Muscle of arm (tissue), 12 donors: Measurements from ENCODE around the gene NCSTN. TPM values are rescaled to one million over a fixed set of nuclear protein-coding genes. Genes with fewer than 3 reads are reported as not detected.

Experiments
- DNase-seq: peaks from one replicate; pipeline ENCODE4 v3.0.0-alpha.2; 2013
- polyA plus RNA-seq, 12 donors: library from polyadenylated mRNA; unstranded; fragments of 120-200 nt; gene quantifications; one replicate each; pipeline ENCODE4 v1.2.1, GENCODE V29; 2013; ENCODE audit not compliant: insufficient read length in 12 of 12

NCSTN gene
- polyA plus RNA-seq, 12 donors: 95.1 to 123 (median 105) TPM; not detected in 1

DNA sequence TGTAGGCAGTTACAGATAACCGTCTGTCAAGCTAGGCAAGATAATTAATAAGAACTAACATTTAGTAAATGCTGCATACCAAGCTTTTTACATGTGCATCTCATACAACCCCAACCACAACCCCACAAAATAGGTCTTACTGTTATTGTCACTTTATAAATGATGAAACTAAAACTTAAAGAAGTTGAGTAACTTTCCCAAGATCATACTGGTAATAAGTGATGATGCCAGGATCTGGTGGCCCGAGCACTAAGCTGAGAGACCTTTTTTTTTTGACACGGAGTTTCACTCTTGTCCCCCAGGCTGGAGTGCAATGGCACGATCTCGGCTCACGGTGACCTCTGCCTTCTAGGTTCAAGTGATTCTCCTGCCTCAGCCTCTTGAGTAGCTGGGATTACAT, 1.8 kb downstream of the NCSTN start:
- DNase-seq: no peak

DNA sequence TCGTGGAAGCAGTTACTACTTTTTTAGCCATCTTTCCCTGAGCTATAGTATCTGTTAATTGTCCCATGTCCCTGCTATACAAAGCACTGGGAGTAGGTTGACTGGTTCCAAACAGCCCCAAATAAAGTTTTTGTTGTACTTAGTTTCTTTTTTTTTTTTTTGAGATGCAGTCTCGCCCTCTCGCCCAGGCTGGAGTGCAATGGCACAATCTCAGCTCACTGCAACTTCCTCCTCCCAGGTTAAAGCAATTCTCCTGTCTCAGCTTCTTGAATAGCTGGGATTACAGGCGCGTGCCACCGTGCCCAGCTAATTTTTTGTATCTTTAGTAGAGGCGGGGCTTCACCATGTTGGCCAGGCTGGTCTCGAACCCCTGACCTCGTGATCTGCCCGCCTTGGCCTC, 3.3 kb downstream of the NCSTN start:
- DNase-seq: no peak

DNA sequence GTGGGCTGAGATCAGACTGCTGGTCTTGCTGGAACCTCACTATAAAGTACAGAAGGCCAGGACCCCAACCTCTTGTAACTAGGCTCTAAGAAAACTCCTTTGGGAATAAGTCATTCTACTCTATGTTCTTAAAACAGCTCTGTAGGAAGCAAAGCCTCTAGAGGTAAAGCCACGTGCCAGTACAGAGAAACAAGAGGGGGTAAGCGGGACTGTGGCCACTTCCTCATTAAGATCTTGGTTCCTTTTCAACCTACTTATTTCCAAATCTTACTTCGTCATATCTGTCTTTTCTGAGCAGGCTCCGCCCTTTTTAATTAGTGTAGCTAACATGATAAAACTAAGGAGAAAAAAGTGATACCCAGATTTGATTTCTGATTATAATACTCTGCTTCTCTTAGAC, 3.8 kb downstream of the NCSTN start:
- DNase-seq: no peak

DNA sequence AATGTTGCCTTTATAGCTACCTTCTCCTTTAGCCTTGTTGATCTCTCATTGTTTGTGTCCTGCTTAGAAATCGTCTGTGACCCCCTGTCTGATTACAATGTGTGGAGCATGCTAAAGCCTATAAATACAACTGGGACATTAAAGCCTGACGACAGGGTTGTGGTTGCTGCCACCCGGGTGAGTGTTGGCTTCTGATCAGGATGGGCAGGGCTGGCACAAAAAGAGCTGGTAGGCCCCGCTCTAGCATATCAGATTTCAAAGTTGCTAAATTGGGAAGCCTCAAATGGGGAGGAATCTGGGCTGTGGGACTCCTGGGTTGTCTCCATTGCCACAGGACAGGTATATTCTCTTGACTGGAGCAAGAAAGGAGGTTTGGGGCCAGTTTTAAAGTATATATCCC, 8.4 kb downstream of the NCSTN start:
- DNase-seq: no peak

DNA sequence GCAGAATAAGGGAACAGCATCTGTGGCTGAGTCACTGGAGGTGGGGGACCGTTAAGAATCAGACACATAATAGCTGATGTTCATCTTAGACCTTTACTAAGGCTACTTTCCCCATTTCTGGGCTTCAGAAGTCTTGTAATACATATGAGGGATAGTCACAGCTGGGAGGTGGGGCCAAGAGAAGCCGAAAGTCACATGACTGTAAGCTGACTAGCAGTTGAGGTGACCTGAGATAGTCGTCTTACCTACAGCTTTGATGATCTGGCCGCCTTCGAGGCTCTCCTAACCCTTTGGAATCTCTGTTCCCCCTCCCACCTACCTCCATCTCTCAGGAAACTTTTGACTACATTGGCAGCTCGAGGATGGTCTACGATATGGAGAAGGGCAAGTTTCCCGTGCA, 9.4 kb downstream of the NCSTN start:
- DNase-seq: no peak

DNA sequence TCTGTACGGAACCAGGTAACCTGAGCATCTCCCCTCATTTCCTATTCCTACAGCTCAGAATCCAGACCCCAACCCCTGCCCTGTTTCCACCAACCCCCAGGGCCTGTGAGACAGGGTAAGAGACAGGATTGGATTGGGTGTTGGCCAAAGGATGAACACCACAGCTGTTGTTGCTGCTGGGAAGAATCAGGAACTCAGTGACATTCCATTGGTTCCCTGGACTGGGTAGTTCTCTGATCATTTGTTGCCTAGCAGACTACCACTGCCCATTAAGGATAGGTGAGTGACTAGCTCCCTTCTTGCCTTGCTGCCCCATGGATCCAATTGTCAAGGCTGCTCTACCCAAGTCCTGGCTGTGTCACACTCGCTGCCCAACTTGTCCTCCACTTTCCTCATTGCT, 10.0 kb downstream of the NCSTN start:
- no peak for DNase-seq

DNA sequence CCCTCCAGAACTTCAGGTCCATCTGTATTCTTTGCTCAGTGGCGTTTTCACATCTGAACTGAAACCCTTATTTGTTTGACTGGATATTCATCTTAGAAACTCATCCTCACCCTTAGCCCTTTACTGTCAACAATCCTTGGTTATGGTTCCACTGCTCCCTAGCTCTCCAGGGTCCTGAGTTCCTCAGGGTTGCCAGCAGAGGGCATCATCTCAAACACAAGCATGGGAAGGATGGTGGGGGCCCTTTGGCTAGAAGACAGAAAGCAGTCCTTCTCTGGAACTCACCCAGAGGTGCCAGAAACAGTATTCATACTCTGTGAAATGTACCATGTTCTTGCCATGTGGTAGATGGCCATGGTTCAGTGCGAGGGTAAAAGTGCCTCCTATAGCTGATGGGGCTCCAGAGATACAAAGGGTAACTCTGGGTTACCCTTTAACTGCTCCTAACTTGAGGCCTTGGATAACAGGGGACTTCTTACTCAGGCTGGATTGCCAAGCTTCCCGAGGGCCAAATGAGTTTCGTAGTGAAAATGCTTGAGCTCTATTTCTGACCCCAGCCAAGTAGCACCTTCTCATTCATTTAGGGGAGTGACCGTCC, 11.3 kb downstream of the NCSTN start:
- DNase-seq: no peak

DNA sequence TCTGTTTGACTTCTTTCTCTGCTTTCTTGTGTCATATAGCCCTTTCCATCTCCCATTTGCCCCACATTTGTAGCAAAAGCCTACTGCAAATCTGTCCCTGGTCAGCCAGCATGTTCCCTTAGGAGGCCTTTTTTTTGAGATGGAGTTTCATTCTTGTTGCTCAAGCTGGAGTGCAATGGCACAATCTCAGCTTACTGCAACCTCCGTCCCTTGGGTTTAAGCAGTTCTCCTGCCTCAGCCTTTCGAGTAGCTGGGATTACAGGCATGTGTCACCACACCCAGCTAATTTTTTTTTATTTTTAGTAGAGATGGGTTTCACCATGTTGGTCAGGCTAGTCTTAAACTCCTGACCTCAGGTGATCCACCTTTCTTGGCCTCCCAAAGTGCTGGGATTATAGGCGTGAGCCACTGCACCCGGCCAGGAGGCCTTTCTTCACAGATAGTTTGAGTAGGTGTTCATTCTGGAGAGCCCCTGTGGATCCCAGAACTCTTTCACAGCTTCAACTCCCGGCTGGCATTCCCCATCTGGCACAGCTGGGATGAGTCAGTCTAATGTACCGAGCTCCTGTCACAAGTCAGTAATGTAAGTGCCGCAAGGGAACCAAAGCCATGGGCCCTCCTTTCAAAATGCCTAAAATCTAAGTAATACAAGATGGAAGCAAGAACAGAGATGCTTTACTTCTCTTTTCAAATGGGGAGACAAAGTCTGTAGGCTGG, 14.3 kb downstream of the NCSTN start:
- DNase-seq: no peak

DNA sequence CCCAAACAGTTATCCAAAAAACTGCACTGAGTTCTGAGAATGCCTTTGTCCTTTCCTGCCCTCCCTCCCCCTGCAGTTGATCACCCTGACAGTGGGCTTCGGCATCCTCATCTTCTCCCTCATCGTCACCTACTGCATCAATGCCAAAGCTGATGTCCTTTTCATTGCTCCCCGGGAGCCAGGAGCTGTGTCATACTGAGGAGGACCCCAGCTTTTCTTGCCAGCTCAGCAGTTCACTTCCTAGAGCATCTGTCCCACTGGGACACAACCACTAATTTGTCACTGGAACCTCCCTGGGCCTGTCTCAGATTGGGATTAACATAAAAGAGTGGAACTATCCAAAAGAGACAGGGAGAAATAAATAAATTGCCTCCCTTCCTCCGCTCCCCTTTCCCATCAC, 14.9 kb downstream of the NCSTN start:
- no peak for DNase-seq

DNA sequence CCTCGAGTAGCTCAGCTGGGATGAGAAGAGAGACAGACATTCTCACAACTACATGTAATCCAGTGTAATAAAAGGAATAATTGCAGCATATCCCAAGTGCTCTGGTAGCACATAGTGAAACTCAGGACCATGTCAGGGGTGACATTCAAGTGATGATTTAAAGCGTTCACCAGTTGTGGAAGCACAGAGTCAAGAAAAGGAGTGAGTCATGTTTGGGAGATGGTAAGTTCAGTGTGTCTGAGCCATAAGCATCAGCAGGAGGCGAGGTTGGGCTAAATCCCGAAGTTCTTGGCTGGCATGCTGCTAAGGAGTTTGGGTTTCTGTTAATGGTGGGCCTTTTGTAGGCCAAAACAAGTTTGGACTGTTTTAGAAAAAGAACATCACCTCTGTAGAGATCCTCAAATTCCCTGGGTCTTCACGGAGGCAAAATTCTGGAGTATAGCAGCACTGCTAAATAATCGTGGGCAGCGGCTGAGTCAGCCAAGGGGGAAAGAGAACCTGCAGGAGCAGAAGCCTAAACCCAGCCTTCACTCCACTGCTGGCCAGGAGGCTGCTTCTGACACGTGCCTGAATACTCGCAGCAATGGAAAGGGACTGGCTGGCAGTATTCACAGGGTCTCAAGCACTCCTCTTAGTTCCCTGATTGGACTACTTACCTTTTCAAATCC, 16.5 kb downstream of the NCSTN start:
- no peak for DNase-seq

DNA sequence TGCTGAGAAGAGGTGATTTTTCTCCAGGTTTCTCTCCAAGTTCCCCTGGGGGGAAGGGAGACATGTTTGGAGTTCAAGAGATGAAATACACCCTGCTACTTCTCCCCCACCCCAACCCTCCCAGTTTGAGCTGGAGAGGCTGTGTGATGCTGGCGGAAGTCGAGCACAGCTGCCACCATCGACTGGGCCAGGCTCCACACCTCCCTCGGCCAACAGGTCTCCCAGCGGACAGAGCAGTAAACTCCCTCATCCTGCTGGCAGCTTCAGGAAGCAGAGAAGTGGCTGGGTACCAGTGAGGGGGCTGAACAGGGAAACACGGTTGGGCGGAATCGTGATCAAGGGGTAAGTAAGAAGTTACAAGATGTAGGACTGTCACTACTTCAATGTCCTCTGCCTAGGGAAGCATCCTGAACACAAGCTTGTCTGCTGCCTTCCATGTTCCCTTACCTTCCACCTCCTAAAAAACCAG, 17.1 kb downstream of the NCSTN start:
- no peak for DNase-seq

DNA sequence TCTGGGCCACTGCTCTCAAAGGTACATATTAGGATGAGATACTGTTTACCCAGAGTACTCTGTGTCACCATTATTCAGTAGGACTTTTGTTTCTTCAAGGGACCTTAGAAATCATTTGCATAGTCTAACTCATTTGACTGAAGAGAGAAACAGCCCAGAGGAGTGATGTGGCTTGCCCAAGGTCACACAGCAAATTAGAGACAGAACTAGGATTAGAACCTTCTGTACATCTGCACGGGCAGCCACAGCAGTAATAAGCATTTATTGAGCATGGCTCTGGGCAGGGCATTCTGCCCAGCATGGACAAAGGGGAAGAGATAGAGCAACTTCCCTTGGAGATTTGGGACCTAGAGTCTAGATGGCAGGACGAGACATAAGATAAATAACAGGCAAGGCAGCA, 18.0 kb downstream of the NCSTN start:
- no peak for DNase-seq

DNA sequence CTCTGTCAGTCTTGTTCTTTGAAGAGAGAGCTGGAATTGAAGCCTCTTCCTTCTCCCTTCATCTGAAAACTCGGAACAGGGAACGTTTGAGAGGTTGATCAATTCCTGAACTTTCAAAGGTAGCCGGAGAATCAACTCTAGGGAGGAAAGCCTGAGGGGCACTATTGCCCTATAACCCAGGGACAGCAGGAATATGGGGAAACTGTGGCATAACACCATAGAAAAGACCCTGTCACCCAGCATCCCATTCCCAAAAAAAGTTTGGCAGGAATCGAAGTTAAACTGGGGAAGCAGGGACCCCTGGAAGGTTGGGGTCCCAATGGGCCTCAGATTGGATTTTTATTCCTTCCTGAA, 18.6 kb downstream of the NCSTN start:
- DNase-seq: no peak

DNA sequence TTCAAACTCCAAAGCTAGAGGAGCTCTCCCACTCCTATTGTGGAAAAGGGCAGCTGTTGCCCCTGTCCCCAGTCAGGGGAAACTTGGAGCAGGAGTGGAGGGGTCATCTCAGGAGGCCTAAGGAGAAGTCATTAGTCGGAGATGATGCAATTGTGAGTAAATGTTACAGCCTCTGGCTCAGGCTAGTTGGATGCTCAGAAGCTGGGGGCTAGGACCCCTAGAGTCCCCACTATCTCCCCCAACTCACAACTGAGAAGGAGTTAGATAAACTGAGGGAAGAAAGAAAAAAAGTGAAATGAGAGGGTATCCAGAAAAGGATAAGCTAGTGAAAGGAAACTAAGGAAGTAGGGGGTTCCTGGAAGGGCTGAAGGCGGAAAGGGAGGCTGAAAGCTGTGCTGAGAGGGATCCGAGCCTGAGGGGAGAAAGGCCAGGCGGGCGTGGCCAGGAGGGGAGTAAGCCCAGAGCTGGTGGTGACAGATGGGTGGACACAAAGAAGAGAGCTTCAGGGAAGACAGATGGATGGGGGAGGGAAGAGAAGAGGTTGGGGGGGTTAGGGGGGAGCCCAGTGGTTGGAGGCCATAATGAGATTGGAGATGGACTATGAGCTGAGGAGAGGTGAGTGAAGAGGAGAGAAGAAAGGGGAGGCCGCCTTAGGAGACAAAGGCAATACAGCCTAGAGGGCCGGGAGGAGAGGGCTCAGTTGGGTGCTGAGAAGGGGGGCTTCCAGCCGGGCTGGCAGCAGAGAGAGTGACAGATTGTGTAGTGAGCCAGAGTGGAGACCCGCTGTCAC, 19.2 kb downstream of the NCSTN start:
- no peak for DNase-seq

DNA sequence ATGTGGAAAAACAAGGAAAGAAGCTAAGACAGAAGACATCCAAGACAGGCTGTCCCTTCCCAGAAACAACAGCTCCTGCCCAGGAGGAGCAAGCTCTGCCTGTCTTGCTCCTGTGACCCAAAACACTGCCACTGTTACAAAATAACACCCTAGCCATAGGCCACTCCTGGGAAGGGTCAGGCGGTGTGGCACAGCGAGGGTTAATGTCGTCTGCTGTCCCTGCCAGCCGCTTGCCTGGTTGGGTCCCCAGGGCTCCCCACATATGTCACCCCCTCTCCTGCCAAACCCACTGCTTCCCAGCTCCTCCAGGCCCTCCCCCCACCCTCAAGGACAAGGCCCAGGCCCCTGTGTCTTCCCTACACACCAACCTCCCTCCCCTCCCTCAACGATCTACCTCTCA, 19.8 kb downstream of the NCSTN start:
- no peak for DNase-seq

DNA sequence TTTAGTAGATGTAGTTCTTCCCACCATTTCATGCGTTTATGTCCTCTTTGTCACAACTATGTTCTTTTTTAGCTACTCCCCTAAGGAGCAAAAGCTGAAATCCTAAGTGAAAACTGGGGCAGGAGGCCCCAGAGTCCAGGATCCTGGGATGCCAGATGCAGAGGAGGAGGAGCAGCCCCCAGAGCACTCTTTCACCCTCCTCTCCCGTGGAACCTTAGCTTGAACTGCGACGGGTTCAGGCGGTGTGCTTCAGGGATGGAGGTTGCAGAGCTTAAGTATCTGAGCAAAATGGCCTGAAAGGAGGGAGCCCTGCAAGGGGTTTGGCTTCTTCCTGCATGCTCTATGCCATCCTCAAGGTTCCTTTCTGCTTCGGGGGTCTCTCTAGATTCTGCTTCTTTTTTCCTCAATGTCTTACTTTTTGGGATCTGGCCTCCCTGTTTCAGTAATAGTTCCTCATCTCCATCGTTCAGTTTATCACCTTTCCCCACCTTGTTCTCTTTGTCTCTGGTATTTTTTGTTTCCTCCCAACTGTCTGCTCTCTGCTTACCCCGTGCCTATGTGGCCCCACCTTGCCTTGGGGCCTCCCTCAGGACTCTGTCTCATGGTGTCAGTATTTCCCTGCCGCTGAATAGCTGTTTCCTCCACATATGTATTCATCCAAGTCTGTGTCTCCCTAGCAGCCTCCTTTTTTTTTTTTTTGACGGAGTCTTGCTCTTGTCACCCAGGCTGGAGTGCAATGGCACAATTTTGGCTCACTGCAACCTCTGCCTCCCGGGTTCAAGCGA, 21.0 kb downstream of the NCSTN start:
- no peak for DNase-seq

DNA sequence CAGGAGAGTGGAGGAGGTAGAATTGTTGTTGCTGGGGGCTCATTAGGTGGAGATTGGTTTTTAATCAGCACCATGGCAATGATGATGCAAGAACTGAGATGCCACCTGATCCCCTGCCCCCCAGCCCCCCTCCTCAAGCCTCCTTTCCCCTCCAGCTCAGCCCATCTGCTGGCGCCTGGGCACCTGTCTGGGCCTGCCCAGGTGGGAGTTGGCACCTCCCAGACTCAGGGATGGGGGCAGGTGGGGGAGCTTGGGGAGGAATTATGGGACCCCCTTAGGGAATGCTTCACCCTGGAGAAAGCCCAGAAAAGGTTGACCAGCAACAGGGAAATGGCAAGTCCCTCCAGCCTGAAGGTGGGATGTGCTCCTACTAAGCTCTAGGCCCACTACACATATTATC, 22.1 kb downstream of the NCSTN start:
- DNase-seq: no peak

DNA sequence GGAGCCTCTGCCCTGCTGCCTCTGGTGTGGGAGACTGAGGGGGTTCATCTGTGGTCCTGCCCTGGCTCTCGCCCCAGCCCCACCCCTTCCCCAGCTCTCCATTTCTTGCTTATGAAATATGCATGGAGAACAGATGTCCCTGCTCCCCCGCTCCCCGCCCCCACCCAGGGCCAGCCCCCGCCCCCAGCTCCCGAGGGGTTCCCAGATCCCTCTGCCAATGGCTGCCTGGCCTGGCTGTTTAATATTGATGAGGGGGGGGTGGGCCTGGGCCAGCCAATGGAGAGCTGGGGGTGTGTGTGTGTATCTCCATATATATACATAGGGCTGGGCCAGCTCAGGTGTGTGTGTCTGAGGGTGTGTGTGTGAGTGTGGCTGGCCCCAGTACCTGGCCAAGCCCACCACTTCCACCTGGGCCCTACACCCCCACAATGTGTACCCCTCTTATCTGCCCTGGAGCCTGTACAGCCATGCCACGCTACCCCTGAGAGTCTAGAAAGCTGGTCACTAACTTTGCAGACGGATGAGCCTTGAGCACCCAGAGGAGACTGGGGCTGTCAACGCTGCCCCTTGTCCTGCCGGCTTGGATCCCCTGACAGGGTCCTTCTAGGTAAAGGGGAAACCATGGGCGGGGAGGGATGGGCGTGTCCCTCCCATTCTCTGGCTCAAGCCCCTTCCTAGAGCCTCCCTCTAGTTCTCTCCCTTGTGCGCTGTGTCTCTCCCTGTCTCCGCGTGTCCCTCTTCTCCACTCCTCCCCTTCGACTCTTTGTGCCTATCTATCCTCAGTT, 23.7 kb downstream of the NCSTN start, which contains the start of gene NHLH1:
Gene NHLH1, plus strand, starts transcription at position 341 of the 785 bp plus-strand sequence. CDS start 3,661 bp downstream, outside the sequence.
- no peak for DNase-seq

DNA sequence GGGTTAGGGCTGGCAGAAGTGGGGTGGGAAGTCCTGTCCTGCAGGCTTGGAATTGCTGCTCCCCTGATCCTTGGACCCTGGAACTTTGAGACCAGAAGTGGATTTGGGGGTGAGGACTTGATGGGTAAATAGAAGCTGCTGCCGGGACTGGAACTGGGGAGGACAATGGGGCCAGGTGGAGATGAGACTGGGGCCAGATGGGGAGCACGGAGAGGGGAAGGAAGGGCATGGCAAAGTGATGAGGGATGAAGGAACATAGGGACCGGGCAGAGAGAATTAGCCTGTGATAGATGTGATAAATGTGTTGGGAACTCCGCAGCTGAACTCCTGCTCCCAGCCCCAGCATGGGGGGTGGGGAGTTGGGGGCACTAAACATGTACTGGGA, 24.3 kb downstream of the NCSTN start:
- no peak for DNase-seq
